ENCODE data around the gene COL20A1.

- TF ChIP-seq CTCF (IDR thresholded peaks at IDR 0.05) (no peak), POLR2AphosphoS5 (IDR thresholded peaks at IDR 0.05) (no peak), EP300 (IDR thresholded peaks at IDR 0.05) (no peak), POLR2A (IDR thresholded peaks at IDR 0.05; ENCODE audit: low read depth) (no peak)
Observed at GRCh38 chr20:63383556-63383955, 90.6 kb downstream of the COL20A1 start.

Measured in esophagus muscularis mucosa (tissue), 4 donors.